GM04504 (cell line): ENCODE results near the gene EMILIN2.
"Not testable (repeated sequence)": the region's sequence is repeated elsewhere in the genome, so short reads cannot be mapped to it uniquely, and the experiment has no call there.

Experiments
- DNase-seq: peaks from one replicate; pipeline ENCODE4 v3.0.0-alpha.2; 2012; ENCODE audit warnings: low read depth

The EMILIN2 gene

DNA sequence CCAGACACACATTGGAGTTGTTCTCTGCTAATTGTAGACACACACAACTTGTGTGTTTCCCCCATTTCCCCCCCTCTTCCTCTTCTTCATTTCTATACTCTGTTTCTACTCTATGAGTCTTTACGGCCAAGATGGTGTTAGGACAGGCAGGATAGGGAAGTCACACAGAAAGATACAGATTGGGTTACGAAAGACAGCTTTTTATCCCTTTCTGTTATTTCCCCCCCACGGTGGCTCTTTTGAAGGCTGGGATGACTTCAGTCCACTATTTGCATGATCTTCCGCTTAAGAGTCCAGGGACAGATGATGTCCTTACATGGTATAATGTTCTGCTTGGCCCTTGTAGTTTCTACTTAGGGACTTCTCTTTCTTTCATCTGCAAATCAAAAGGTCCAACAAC is 1.6 kb upstream of the EMILIN2 start:
- DNase-seq: no peak

DNA sequence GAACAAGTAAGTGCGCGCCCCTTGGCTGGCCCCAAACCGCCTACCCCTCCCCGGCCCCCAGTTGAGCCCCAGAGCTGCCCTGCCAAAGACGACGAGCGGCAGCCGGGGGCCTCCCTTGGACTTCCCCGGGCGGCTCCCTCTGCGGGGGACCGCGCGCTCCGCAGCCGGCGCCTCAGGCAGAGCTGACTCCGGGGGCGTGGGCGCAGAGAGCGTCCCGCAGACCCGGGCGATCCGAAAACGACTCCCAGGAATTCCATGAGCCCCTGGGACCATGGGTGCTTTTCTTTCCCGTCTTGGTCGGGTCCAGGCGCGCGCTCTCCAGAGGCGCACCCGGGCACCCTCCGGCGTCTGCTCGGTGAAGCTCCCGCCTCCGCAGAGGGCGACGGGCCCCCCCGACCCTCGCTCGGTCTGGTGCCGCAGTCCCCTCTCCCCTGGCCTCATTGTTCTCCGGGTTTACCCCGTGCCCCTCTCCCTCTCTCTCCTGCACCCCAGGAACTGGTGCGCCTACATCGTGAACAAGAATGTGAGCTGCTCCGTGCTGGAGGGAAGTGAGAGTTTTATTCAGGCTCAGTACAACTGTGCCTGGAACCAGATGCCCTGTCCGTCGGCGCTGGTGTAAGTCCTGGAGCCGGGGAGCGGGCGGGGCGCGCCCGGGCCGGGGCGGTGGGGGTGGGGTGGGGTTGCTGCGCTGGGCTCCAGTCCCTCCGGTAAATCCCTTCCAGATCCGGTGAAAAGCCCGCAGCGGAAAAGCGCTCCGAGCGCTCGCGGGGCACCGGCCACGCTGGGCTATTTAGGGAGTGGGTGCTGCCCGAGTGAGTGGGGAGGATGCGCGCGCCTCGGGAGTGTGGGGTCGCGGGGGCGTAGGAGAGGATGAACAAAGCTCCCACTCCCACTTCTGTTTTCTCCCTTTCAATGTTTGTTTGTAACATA is 776 bp downstream of the EMILIN2 start:
- DNase-seq: no peak

DNA sequence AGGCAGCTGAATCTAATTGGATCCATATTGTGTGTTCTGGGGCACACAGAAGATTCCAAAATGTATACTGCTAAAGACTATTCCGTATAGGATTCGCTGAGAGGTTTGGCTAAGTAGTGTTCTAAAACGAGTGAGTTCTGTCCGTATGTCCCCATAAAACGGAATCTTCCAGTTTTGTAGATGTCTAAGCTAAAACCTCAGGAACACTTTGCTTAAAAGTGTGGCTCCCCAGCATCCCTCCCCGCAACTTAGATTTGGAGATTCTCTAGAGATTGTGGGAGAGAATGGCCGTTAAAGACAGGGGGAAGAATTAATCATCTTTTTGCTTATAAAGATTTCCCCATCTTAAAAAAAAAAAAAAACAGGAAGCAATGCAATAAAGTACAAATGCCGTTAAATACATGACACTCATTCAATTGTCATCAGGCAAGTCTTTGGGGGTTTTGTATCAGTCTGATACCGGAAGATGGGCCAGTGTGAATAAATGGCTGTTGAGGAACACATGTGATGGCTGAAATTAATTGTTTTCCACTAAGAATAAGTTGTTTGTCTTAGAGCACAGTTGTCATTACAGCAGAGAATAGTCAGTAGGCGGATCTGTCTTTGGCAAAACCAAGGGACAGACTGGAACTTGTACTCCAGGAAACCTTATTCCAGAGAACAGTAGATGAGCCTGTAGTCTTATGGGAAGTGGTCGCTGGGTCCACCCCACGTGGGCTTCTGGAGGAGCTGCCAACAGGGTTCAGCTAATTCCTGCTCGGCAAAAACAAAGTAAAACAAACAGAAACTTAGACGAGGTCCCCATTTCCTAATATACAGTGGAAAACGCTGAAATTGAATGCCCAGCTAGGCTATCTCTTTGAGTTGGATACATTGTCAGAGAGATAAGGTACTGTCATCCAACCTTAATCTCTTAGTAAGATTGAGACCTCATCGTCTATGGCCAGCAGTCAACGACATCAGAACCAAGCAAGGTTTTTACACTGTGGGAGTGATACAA is 1.7 kb downstream of the EMILIN2 start:
- DNase-seq: no peak

DNA sequence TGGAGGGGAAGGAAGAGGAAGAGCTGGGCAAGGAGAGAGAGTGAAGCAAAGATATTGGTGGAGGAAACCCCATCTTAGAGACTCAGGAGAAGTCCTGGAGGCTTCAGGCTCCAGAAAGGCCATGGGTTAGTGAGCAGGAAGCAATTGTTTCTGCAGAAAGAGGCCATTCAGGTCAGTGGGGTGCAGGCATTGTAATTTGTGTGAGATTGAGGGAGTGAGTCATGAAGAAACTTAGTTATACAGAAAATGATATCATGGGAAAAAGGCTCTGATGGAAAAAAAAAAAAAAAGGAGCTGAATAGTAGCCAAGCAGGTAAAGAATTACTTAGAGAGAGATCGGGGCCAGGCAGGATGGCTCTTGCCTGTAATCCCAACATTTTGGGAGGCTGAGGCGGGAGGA is 4.0 kb downstream of the EMILIN2 start:
- DNase-seq: no peak

DNA sequence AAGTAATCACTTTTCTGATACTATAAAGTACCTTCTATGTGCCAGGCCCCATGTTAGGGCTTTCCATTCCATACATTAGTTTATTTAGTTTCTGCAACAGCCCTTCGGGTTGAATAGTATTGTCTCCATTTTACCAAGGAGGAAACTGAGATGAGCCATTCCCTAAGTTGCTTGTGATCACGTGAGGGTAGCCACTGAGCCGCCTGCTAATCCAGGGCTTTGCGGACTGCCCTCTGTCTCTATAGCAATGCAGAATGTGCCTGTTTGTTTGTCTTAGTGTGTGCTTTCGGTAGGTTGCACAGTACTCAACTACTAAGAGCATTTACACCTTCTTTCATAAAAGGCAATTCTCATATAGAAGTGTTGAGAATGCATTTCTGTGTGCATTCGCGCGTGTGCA is 5.0 kb downstream of the EMILIN2 start:
- no peak for DNase-seq

DNA sequence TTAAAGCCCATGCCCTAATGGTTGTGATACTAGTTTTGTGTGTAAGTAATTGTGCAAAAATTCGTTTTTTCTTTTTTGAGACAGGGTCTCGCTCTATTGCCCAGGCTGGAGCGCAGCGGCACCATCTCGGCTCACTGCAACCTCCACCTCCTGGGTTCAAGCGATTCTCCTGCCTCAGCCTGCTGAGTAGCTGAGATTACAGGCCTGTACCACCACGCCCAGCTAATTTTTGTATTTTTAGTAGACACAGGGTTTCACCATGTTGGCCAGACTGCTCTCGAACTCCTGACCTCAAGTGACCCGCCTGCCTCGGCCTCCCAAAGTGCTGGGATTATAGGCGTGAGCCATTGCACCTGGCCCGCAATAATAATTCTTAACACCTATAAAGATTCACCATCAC is 5.7 kb downstream of the EMILIN2 start:
- not testable (repeated sequence) for DNase-seq

DNA sequence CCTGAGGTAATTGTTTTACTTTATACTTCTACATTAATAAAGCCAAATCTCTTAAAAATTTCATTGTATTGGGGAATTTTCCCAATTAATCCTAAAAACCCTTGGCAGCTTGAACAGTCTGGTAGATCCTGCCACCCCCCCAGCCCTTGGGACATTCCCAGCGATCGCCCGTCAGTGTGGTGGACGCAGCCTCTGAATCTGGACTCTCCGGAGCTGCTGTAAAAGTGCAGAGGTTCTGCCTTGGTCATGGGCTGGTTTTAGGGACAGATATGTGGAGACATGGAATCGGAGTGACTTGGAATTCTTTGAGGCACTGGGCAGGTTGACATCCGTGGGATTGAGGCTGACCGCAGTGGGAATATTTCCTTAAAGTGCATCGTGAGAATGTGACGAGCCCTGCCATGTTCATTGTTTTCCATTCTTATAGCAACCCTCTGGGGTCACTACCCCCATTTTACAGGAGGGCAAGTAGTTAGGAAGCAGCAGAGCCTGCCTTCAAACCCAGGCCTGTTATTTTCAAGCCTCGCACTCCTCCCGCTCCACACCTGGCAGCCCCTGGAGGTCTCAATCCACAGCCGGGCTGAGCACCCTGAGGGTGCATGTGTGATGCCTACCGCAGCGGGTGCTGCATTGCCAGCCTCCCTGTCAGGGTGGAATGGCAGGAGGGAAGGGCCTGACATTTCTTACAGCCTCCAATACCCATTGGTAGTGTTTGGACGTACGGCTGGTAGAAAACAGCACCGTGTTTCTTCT is 6.5 kb downstream of the EMILIN2 start:
- DNase-seq: no peak

DNA sequence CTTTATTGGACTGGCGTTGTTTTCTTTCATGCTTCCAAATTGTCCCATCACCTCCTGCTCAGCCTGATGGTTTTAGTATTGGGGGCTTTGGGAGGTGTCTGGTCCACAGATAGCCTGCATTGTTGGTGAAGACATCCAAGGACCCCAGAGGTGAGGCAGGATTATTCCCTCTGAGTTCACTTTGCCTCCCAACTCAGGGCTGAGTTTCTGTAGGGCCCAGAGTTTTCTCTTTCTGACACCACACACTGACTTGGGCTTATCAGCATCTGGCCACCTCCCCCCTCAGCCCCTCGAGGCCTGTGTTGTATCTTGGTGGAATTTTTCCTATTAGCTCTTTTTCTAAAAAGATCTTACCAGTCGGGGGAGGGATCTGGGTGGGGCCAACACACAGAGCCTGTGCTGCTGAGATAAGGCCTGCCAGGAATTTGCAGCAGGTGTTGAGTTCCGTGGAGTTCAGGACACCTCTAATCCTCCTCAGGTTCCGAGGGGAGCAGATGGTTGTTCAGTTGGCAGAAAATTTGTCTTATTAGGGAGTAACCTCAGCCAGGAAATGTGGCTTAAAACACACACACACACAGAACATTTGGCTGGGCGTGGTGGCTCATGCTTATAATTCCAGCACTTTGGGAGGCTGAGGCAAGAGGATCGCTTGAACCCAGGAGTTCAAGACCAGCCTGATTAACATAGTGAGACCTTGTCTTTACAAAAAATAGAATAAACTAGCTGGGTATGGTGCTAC is 7.3 kb downstream of the EMILIN2 start:
- no peak for DNase-seq

DNA sequence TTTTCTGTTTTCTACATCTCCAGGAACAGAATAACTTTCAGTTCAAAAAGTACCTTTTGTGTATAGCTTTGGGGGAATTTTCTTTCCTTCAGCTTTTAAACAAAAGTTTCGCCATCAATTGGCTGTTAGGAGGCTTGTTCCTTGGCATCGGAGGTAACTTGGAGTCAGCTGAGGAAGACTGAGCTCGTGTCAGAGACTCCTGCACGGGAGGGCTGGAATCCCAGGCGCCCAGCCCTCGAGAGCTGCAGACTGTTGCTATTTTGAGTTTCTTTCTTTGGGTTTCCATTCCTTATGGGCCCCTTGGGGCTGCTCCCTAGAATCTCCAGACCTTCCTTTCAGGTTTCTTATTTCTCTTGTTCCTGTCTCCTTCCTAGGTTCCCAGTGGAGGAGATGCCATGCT is 8.1 kb downstream of the EMILIN2 start:
- DNase-seq: no peak

DNA sequence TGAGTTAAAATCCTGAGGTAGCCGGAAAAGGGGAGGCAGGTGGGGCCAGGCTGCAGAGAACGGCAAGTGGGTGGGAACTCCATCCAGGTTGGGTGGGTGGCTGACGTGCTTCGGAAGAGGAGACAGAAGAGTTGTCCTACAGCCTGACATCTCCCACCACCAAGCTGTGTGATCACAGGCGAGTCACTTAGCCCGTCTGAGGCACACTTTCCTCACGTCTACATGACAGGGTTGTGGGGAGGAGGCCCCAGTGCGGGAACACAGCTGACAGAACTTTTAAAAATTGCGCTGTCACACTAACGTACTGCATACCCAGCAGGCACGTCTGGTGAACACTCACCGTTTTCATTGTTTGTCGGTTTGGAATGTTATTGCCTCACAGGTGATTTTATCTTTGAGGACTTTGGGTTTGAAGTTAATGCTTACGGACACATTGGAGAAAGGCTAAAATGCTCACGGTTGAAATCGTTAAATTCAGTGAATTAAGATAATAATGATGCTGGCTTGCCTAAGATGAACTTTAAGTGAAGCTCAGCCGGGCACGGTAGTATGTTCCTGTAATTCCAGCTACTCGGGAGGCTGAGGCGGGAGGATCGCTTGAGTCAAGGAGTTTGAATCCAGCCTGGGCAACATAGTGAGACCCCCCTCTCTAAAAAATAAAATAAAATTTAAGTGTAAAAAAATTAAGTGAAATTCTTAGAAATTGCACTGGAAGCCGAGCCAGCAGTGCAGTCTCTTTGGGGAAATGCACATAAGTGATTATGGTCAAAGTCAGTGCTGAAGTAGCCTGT is 8.9 kb downstream of the EMILIN2 start:
- DNase-seq: no peak

DNA sequence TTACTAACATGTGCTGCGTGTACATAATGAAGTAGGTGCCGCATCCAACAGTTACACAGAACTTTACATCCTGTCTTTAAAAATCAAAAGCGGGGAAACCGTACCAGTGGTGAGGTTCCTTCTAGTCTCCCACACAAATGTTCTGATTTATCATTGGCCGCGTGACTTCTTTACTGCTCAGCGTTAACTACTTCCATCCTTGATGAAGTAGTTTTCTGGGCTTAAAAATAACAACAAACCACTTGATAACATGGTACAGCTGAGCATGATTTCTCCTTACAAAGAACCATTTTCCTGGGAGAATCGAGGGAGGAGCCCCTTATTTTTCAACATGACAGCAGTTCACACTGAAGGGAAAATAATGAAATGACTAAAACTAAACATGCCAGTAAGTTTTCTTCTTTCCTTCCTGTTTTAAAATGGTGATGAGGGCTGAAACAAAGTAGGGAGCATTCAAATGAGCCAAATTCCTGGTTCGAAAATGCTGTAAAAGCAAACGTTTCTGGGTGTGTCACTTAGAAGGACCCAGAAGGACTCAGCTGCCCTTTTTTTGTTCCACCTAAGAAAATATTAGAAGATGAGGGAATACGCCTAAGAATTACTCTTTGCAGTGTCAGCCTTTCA is 9.9 kb downstream of the EMILIN2 start:
- DNase-seq: no peak

DNA sequence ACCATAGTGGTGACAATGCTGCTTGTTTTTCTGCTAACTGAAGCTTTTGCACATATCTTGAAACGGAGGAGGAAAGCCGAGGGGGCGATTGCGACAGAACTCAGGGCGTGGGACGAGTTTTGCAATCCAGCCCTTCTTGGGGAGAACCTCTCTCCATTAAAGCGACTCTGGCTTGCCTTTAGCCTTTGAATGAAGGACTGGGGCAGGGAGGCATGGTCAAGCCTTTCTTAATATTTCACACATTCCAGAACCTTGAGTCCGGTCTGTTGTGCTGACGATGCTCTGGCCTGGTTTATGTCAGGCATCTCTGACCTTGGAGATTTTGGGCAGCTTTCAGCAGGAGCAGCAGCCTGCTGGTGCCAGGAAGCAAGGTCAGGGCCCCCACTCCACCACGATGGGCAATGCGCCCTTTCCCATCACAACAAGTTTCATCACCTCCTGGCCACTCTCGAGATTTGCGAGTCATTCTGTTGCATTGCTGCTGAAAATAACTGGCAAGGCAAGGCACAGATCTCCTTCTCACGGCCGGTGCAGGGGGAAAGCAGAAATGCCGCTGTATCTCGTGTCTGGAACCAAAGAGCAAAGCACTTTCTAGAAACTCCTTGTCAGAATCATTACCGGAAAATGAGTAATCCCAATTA is 10.8 kb downstream of the EMILIN2 start:
- DNase-seq: peak; percentile 96

DNA sequence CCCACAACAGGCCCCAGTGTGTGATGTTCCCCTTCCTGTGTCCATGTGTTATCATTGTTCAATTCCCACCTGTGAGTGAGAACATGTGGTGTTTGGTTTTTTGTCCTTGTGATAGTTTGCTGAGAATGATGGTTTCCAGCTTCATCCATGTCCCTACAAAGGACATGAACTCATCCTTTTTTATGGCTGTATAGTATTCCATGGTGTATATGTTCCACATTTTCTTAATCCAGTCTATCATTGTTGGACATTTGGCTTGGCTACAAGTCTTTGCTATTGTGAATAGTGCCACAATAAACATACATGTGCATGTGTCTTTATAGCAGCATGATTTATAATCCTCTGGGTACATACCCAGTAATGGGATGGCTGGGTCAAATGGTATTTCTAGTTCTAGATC is 13.6 kb downstream of the EMILIN2 start:
- DNase-seq: not testable (repeated sequence)

DNA sequence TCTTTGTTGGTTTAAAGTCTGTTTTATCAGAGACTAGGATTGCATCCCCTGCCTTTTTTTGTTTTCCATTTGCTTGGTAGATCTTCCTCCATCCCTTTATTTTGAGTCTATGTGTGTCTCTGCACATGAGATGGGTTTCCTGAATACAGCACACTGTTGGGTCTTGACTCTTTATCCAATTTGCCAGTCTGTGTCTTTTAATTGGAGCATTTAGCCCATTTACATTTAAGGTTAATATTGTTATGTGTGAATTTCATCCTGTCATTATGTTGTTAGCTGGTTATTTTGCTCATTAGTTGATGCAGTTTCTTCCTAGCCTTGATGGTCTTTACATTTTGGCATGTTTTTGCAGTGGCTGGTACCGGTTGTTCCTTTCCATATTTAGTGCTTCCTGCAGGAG is 17.2 kb downstream of the EMILIN2 start:
- not testable (repeated sequence) for DNase-seq

DNA sequence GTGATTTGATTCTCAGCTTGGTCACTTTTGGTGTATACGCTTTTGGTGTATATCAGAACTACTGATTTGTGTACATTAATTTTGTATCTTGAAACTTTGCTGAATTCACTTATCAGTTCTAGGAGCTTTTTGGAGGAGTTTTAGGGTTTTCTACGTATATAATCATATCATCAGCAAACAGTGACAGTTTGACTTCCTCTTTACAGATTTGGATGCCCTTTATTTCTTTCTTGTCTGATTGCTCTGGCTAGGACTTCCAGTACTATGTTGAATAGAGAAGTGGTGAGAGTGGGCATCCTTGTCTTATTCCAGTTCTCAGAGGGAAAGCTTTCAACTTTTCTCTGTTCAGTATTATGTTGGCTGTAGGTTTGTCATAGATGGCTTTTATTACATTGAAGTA is 19.7 kb downstream of the EMILIN2 start:
- DNase-seq: not testable (repeated sequence)

DNA sequence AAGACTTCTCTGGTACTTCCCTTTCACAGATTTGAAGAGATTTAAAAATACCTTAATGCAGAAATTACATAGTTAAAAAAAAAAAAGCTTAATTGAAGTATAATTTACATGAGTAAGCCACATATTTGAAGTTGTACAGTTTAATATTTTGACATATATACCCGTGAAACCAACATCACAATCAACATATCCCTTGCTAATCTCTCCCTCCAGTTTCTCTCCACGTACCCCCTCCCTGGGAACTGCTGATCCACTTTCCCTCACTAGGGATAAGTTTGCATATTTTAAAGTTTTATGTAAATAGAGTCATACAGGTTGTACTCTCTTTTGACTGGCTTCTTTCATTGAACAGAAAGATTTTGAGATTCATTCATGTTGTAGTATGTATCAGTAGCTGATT is 22.4 kb downstream of the EMILIN2 start:
- DNase-seq: no peak

DNA sequence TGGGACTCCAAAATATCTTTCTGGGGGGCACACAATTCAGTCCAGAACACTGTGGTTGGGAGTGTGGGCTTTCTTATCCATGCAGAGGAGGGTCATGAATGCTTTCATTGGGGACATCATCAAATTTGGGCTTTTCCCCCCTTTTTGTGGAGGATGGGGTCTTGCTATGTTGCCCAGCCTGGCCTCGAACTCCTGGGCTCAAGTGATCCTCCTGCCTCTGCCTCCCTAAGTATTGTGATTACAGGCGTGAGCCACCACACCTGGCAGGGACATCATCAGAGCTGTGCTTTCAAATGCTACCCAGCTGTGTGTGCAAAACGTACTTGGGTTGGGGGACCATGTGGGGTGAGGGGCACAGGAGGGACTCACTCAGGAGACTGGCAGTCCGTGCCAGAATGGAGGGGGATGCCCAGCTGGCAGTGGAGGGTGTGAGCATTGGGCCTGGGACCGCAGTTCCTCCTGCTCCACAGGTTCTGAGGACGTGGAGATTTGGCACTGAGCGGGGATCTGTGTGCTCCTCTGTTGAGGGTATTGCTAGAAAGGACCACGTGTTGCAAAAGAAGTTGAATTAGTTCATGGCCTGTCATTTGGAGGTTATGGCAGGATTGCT is 24.4 kb downstream of the EMILIN2 start:
- no peak for DNase-seq

DNA sequence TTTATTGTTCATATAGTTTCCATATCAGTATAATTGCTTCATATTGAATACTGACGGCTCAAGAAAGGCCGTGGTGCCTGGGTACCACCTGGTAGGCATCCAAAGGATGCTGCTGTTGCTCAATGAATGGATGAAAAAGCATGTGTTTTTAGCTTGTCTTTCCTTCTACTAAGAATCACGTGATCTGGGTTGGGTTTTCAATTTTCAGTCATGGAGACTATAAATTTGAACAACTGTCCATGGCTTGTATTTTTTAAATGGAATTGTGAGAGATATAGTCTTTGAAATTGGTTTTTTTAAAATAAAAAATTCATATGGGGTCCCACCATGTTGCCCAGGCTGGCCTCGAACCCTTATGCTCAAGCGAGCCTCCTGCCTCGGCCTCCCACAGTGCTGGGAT is 25.3 kb downstream of the EMILIN2 start:
- no peak for DNase-seq

DNA sequence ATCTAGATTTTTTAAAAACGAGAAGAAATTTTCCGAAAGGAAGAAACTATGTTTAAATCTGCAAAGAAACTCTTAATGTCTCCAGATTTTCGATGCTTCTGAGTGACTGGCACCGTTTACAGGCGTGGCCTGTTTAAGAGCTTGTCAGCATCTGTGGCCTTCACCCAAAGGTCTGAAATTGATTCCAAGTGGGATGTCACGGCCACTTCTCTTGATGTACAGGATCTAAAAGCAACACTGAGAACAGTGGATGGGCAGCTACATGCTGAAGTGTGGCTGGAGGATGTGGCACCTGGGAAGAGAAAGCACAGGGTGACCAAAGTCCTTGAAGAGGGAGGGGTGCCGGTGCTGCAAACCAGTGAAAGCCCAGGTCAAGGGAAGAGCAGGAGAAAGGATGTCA is 28.0 kb downstream of the EMILIN2 start:
- no peak for DNase-seq
